Calu3 (cell line): ENCODE measurements around the gene DYRK1A. TPM values are rescaled to one million over a fixed set of nuclear protein-coding genes. Genes with fewer than 3 reads are reported as not detected.

Experiments
- BruUV-seq: library from RNA; stranded (reverse); fragments of 400-500 nt; replicated peaks from 2 replicates; lab custom pipeline; 2021; lab: Mats Ljungman, UMichigan
- CTCF ChIA-PET: fragments of 300-600 bp; sonication (Branson Sonifier 250); formaldehyde crosslinking; loops from one replicate; lab custom pipeline; 2022; ENCODE audit warnings: antibody characterized with exemption; lab: Charles Lee
- DNase-seq: peaks from one replicate; pipeline ENCODE4 v3.0.0; 2022
- H3K27ac Mint-ChIP-seq: one replicate; pipeline ENCODE4 v1.8.0; 2022; ENCODE audit warnings: mixed read lengths; ENCODE audit not compliant: unreplicated experiment
- H3K27me3 Mint-ChIP-seq: one replicate; pipeline ENCODE4 v1.8.0; 2022; ENCODE audit warnings: mixed read lengths; ENCODE audit not compliant: unreplicated experiment
- H3K36me3 Mint-ChIP-seq: one replicate; pipeline ENCODE4 v1.8.0; 2022; ENCODE audit warnings: mild to moderate bottlenecking, moderate library complexity, mixed read lengths; ENCODE audit not compliant: insufficient read depth, unreplicated experiment
- H3K4me1 Mint-ChIP-seq: one replicate; pipeline ENCODE4 v1.8.0; 2022; ENCODE audit warnings: mild to moderate bottlenecking, low read depth, mixed read lengths; ENCODE audit not compliant: unreplicated experiment
- H3K4me3 Mint-ChIP-seq: one replicate; pipeline ENCODE4 v1.8.0; 2022; ENCODE audit warnings: mild to moderate bottlenecking, low read depth, moderate library complexity, mixed read lengths; ENCODE audit not compliant: unreplicated experiment
- H3K9me3 Mint-ChIP-seq: one replicate; pipeline ENCODE4 v1.8.0; 2022; ENCODE audit warnings: low read depth, mixed read lengths; ENCODE audit not compliant: unreplicated experiment
- intact Hi-C: fragments of 100-400 bp; cut with micrococcal nuclease; formaldehyde crosslinking; loops from one replicate; pipeline ENCODE4 v1.10.0; 2022; ENCODE audit not compliant: unreplicated experiment
- total RNA-seq: library from RNA; stranded (reverse); gene quantifications from 2 replicates; pipeline ENCODE4 v1.2.3, GENCODE V29; 2022
- TF ChIP-seq, protein P1 (sequence below): fragments of 200-600 bp; IDR thresholded peaks from one replicate; pipeline ENCODE4 v1.8.0; 2022; ENCODE audit warnings: antibody characterized with exemption; ENCODE audit not compliant: unreplicated experiment

Gene DYRK1A
- total RNA-seq, 1 experiment from 2014 or later = 45.4 TPM

DNA sequence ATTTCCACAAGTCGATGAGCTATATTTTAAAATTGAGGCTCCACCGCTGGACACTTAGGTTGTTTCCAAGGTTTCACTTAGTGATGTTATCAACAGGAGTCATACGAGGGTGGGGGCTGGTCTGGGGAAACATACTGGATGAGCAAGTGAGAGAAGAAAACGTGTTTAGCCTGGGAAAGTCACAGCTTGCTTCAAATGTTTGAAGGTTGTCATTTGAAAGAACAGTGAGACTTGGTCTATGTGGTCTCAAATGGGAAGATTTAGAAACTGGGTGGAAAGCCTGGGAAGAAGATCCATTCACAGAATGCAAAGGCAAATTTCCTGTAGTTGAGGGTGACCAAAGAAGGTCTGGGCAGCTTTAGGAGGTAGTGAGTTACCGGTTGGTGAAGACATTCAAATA lies 9.9 kb upstream of the DYRK1A start:
- TF ChIP-seq, protein P1, sequence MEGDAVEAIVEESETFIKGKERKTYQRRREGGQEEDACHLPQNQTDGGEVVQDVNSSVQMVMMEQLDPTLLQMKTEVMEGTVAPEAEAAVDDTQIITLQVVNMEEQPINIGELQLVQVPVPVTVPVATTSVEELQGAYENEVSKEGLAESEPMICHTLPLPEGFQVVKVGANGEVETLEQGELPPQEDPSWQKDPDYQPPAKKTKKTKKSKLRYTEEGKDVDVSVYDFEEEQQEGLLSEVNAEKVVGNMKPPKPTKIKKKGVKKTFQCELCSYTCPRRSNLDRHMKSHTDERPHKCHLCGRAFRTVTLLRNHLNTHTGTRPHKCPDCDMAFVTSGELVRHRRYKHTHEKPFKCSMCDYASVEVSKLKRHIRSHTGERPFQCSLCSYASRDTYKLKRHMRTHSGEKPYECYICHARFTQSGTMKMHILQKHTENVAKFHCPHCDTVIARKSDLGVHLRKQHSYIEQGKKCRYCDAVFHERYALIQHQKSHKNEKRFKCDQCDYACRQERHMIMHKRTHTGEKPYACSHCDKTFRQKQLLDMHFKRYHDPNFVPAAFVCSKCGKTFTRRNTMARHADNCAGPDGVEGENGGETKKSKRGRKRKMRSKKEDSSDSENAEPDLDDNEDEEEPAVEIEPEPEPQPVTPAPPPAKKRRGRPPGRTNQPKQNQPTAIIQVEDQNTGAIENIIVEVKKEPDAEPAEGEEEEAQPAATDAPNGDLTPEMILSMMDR = no peak
- CTCF ChIA-PET = interaction anchor here (0.6 kb wide), 1 partner anchor 16 kb away, joined by 3 read pairs; no protein-coding TSS in a partner anchor
- no peak for DNase-seq
- intact Hi-C loops = no loop called here
- H3K27ac Mint-ChIP-seq = no peak overlapping the region
- no TSS peak for BruUV-seq
- H3K27me3 Mint-ChIP-seq = no peaks in the 10 kb centered on the region
- H3K4me1 Mint-ChIP-seq = no peaks in the 10 kb centered on the region
- H3K9me3 Mint-ChIP-seq = peaks cover under 1% of the 10 kb centered on the region
- no peak overlapping the region for H3K4me3 Mint-ChIP-seq
- H3K36me3 Mint-ChIP-seq = no peaks in the 10 kb centered on the region

DNA sequence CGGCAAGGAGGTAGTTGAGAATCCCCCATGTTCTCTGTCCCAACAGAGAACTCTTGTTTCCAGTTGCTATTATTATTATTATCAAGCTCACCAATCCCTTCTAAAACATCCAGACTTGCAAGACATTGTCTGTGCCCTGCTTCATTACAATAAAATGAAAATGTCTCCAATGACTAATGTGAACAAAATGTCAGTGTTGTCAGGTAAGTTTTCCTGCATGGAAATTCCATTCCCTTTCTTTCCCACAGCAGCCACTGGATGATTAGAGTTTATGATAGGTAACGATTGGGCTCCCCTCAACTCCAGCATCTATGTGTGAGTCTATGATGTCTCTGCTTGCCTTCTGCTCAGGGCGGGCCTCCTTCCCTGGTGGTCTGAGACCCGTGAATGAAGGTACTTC lies 8.9 kb upstream of the DYRK1A start:
- no peak for DNase-seq
- CTCF ChIA-PET = no interaction called here
- Mint-ChIP-seq H3K27ac (no peak overlapping the region), H3K36me3 (no peaks in the 10 kb centered on the region), H3K4me1 (no peaks in the 10 kb centered on the region), H3K27me3 (no peaks in the 10 kb centered on the region), H3K9me3 (no peaks in the 10 kb centered on the region), H3K4me3 (no peak overlapping the region)
- TF ChIP-seq, protein P1 = no peak
- BruUV-seq = no TSS peak
- intact Hi-C loops = no loop called here

DNA sequence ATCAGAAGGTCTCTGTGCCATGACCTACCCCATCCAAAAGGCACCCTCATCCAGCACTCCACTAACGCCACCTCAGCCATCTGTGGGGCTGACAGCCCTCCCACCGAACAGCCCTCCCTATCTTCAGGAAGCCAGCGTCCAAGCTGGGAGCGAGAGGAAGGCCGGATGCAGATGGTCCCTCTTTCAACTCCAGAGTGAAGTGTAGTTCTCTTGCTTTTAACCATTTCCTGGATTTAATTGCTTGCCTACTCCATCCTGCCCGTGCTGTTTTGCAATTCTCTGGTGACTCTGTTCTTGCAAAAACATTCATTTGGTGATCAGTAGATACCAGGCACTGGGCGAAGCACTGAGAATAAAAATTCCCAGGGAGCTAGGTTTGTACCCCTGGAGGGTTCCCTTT lies 8.2 kb upstream of the DYRK1A start:
- no peak overlapping the region for H3K4me3 Mint-ChIP-seq
- TF ChIP-seq, protein P1 = no peak
- H3K27me3 Mint-ChIP-seq = no peaks in the 10 kb centered on the region
- intact Hi-C loops = no loop called here
- CTCF ChIA-PET = no interaction called here
- BruUV-seq = no TSS peak
- H3K36me3 Mint-ChIP-seq = no peaks in the 10 kb centered on the region
- no peak overlapping the region for H3K27ac Mint-ChIP-seq
- no peak for DNase-seq
- H3K4me1 Mint-ChIP-seq = no peaks in the 10 kb centered on the region
- no peaks in the 10 kb centered on the region for H3K9me3 Mint-ChIP-seq

DNA sequence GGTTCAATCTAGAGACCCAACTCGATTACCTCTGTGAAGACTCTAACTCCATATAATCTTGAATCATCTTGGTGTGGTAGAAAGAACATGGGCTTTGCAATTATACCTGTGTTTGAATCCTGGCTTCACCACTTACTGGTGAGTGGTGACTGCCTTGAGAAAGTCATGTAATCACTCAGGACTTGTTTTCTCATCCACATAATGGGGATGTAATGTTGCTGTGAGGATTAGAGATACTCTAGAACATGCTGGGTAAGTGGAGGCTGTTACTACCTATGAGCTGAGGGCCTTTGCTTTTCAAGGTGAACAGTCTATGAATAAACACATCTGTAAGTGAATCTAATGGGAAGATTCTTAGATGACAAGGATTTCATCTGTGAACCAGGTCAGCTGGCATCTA lies 2.6 kb upstream of the DYRK1A start:
- TF ChIP-seq, protein P1 = no peak
- Mint-ChIP-seq H3K36me3 (peaks cover 33% of the 10 kb centered on the region), H3K4me1 (no peaks in the 10 kb centered on the region), H3K27me3 (no peaks in the 10 kb centered on the region), H3K27ac (no peak overlapping the region), H3K9me3 (no peaks in the 10 kb centered on the region), H3K4me3 (no peak overlapping the region)
- BruUV-seq = no TSS peak
- CTCF ChIA-PET = no interaction called here
- no peak for DNase-seq
- intact Hi-C loops = no loop called here
